Measurements from ENCODE around the gene CPD. TPM values are rescaled to one million over a fixed set of nuclear protein-coding genes. Genes with fewer than 3 reads are reported as not detected.

The CPD gene
- total and polyA plus RNA-seq, 9 of the 15 experiments (the other 6 are each of a cell fraction or from before 2014, with no cell fraction given), result 4.5 to 24.4 (median 20.4) TPM

GRCh38 chr17:30344283-30345088, 34.2 kb upstream of the CPD start (continued):
- no peak for TF ChIP-seq ZNF518B (CRISPR knock-in tag; IDR thresholded peaks at IDR 0.05)
- no peak for TF ChIP-seq STAG1 (CRISPR knock-in tag; IDR thresholded peaks at IDR 0.05; ENCODE audit: borderline replicate concordance)
- no peak for TF ChIP-seq ZNF140 (CRISPR knock-in tag; IDR thresholded peaks at IDR 0.05)
- TF ChIP-seq CBFB (CRISPR knock-in tag; IDR thresholded peaks at IDR 0.05), result no peak
- TF ChIP-seq KDM5B (IDR thresholded peaks at IDR 0.05; ENCODE audit: insufficient replicate concordance, low read depth, low read length), result no peak
- TF ChIP-seq, protein P1, sequence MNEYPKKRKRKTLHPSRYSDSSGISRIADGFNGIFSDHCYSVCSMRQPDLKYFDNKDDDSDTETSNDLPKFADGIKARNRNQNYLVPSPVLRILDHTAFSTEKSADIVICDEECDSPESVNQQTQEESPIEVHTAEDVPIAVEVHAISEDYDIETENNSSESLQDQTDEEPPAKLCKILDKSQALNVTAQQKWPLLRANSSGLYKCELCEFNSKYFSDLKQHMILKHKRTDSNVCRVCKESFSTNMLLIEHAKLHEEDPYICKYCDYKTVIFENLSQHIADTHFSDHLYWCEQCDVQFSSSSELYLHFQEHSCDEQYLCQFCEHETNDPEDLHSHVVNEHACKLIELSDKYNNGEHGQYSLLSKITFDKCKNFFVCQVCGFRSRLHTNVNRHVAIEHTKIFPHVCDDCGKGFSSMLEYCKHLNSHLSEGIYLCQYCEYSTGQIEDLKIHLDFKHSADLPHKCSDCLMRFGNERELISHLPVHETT (CRISPR knock-in tag; conservative IDR thresholded peaks at IDR 0.05 in 1 of 2, IDR thresholded peaks at IDR 0.05 in 1 of 2), result no peak; a peak in 1 of 4 replicates
- no peak for TF ChIP-seq RBM14 (IDR thresholded peaks at IDR 0.05; ENCODE audit: borderline replicate concordance, insufficient read depth, low read depth, low read length)
- TF ChIP-seq, protein P2, sequence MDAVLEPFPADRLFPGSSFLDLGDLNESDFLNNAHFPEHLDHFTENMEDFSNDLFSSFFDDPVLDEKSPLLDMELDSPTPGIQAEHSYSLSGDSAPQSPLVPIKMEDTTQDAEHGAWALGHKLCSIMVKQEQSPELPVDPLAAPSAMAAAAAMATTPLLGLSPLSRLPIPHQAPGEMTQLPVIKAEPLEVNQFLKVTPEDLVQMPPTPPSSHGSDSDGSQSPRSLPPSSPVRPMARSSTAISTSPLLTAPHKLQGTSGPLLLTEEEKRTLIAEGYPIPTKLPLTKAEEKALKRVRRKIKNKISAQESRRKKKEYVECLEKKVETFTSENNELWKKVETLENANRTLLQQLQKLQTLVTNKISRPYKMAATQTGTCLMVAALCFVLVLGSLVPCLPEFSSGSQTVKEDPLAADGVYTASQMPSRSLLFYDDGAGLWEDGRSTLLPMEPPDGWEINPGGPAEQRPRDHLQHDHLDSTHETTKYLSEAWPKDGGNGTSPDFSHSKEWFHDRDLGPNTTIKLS (IDR thresholded peaks at IDR 0.05; ENCODE audit: borderline replicate concordance, low read depth), result no peak
- TF ChIP-seq TAF15 (IDR thresholded peaks at IDR 0.05; ENCODE audit: low read depth, low read length), result no peak
- TF ChIP-seq ZNF347 (CRISPR knock-in tag; IDR thresholded peaks at IDR 0.05; ENCODE audit: low read depth), result no peak
- TF ChIP-seq ZMIZ1 (IDR thresholded peaks at IDR 0.05; ENCODE audit: low read depth in 2 of 2, low read length in 2 of 2), result no peak
- no peak for TF ChIP-seq MLX (CRISPR knock-in tag; conservative IDR thresholded peaks at IDR 0.05)
- no peak for TF ChIP-seq KLF1 (tag; IDR thresholded peaks at IDR 0.05)
